Epidermal melanocyte (primary cell): ENCODE data around the gene GRHL1.

Experiments
- DNase-seq: peaks from one replicate; pipeline ENCODE4 v3.0.0; 2011; ENCODE audit warnings: low spot score; ENCODE audit not compliant: insufficient read length

The GRHL1 gene

GRCh38 chr2:9972621-9973479 lies 21.4 kb downstream of the GRHL1 start:
- DNase-seq, result no peak

- DNase-seq, result no peak
Measured at GRCh38 chr2:9973690-9974089, 22.2 kb downstream of the GRHL1 start.

- no peak for DNase-seq
Measured at GRCh38 chr2:9974343-9974742, 22.9 kb downstream of the GRHL1 start.

- no peak for DNase-seq
Measured at GRCh38 chr2:9975328-9975727, 23.8 kb downstream of the GRHL1 start.

GRCh38 chr2:9975805-9976447 lies 24.4 kb downstream of the GRHL1 start:
- no peak for DNase-seq

- no peak for DNase-seq
Measured at GRCh38 chr2:9979977-9980376, 28.5 kb downstream of the GRHL1 start.

GRCh38 chr2:9980520-9980919 lies 29.0 kb downstream of the GRHL1 start:
- no peak for DNase-seq

- DNase-seq, result no peak
Measured at GRCh38 chr2:9981655-9982054, 30.2 kb downstream of the GRHL1 start.

- peak; percentile 49 for DNase-seq
Measured at GRCh38 chr2:9982248-9982647, 30.8 kb downstream of the GRHL1 start.

GRCh38 chr2:9982891-9983290 lies 31.4 kb downstream of the GRHL1 start:
- DNase-seq, result no peak

- DNase-seq, result no peak
Measured at GRCh38 chr2:9983401-9984216, 32.1 kb downstream of the GRHL1 start.

GRCh38 chr2:9984217-9984739 lies 32.8 kb downstream of the GRHL1 start:
- DNase-seq, result peak; percentile 48

GRCh38 chr2:9984871-9985480 lies 33.5 kb downstream of the GRHL1 start:
- no peak for DNase-seq

GRCh38 chr2:9985531-9986328 lies 34.2 kb downstream of the GRHL1 start:
- DNase-seq, result no peak

GRCh38 chr2:9988320-9988719 lies 36.8 kb downstream of the GRHL1 start:
- no peak for DNase-seq

GRCh38 chr2:9990736-9991135 lies 39.2 kb downstream of the GRHL1 start:
- DNase-seq, result no peak

- no peak for DNase-seq
Measured at GRCh38 chr2:9991221-9991620, 39.7 kb downstream of the GRHL1 start.

GRCh38 chr2:9991829-9992273 lies 40.4 kb downstream of the GRHL1 start:
- DNase-seq, result no peak

- no peak for DNase-seq
Measured at GRCh38 chr2:9992427-9993187, 41.1 kb downstream of the GRHL1 start.
